ENCODE results near the gene C1S. TPM values are rescaled to one million over a fixed set of nuclear protein-coding genes. Genes with fewer than 3 reads are reported as not detected.

Gene C1S
- total RNA-seq, 2 donors from 2014 or later: 13.4 to 14.3 TPM

DNA sequence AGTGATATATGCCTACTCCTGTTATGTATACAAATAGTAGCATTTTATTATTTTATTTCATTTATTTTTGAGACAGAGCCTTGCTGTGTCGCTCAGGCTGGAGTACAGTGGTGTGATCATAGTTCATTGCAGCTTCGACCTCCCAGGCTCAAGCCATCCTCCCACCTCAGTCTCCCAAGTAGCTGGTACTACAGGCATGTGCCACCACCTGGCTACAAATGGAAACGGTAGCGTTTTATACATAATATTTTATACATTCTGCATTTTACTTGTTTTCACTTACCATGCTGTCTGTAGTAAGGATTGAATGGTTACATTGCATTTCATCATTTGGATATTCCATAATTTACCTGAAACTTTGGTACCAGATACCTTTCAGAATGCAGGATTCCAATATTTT lies 17.6 kb downstream of the C1S start:
- WGBS, 2 experiments (ENCODE audit: insufficient coverage in 1 of 2, insufficient read length in 1 of 2): 90 to 93% methylated on average over 2 to 4 of the region's 4 CpGs

DNA sequence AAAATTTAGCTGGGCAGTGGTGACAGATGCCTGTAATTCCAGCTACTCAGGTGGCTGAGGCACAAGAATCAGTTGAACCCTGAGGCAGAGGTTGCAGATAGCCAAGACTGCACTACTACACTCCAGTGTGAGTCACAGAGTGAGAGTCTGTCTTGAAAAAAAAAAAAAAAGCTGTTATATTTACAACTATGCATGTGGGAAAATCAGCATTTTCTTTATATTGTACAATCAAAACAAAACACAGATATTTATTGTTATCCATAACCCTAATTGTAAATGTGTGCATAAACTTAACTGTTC lies 19.3 kb downstream of the C1S start:
- H3K9me3 ChIP-seq (ENCODE audit: control insufficient read depth, low read length): peaks cover 4% of the 10 kb centered on the region
- H3K4me3 Mint-ChIP-seq: no peak overlapping the region
- peaks cover 5% of the 10 kb centered on the region for H3K9me3 Mint-ChIP-seq
- peaks cover 5% of the 10 kb centered on the region for H3K36me3 Mint-ChIP-seq (ENCODE audit: low read depth)
- H3K36me3 ChIP-seq (ENCODE audit: control insufficient read depth, insufficient read depth, low read length): no peaks in the 10 kb centered on the region
- H3K4me1 ChIP-seq (ENCODE audit: control insufficient read depth, insufficient read depth, low read length): no peaks in the 10 kb centered on the region
- no peak overlapping the region for H3K27ac ChIP-seq (ENCODE audit: low read depth, low read length)
- H3K27ac Mint-ChIP-seq: no peak overlapping the region
- no peak for DNase-seq
- H3K4me3 ChIP-seq (ENCODE audit: low read length): no peak overlapping the region
- H3K27me3 Mint-ChIP-seq (ENCODE audit: insufficient read depth): peaks cover 8% of the 10 kb centered on the region
- no peak for TF ChIP-seq CTCF (conservative IDR thresholded peaks at IDR 0.05)
- H3K9ac ChIP-seq (ENCODE audit: extremely low read depth, low read length, poor library complexity, severe bottlenecking): no peak overlapping the region
- no peaks in the 10 kb centered on the region for H3K27me3 ChIP-seq (ENCODE audit: control insufficient read depth, insufficient read depth, low read length, poor library complexity, severe bottlenecking)
- no peaks in the 10 kb centered on the region for H3K4me1 Mint-ChIP-seq

More for the DNA sequence above, 17.6 kb downstream of the C1S start:
- no peaks in the 10 kb centered on the region for H3K36me3 ChIP-seq (ENCODE audit: control insufficient read depth, insufficient read depth, low read length)
- H3K9me3 ChIP-seq (ENCODE audit: control insufficient read depth, low read length): no peaks in the 10 kb centered on the region
- Mint-ChIP-seq H3K9me3 (peaks cover 2% of the 10 kb centered on the region), H3K27me3 (ENCODE audit: insufficient read depth) (peaks cover 8% of the 10 kb centered on the region), H3K4me1 (peaks cover 6% of the 10 kb centered on the region), H3K27ac (no peak overlapping the region), H3K36me3 (ENCODE audit: low read depth) (peaks cover 2% of the 10 kb centered on the region), H3K4me3 (no peak overlapping the region)
- H3K27ac ChIP-seq (ENCODE audit: low read depth, low read length): no peak overlapping the region
- no peak overlapping the region for H3K4me3 ChIP-seq (ENCODE audit: low read length)
- H3K27me3 ChIP-seq (ENCODE audit: control insufficient read depth, insufficient read depth, low read length, poor library complexity, severe bottlenecking): no peaks in the 10 kb centered on the region
- TF ChIP-seq CTCF (conservative IDR thresholded peaks at IDR 0.05): peak; percentile 53
- no peak overlapping the region for H3K9ac ChIP-seq (ENCODE audit: extremely low read depth, low read length, poor library complexity, severe bottlenecking)
- peaks cover 5% of the 10 kb centered on the region for H3K4me1 ChIP-seq (ENCODE audit: control insufficient read depth, insufficient read depth, low read length)
- no peak for DNase-seq

DNA sequence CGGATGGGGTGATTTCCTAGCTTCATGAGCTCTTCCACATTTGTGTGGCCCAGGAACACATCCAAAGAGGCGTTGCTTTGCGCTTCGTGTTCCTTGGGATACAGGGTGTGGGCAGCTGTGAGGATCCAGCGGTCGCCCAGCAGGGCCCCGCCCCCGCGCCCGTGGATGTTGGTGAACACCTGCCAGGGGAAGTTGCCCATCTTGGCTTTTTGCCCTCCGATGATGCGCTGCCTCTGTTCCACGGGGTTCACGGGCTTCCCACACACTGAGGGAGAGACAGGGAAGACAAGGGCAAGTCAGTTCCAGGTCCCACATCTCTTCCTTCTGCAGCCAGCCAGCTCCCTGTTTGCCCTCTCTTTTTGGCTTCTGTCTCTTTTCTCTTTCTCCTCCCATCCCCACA lies 20.5 kb downstream of the C1S start:
- Mint-ChIP-seq H3K27me3 (ENCODE audit: insufficient read depth) (peaks cover 2% of the 10 kb centered on the region), H3K4me3 (no peak overlapping the region), H3K27ac (no peak overlapping the region), H3K36me3 (ENCODE audit: low read depth) (peaks cover 5% of the 10 kb centered on the region), H3K4me1 (no peaks in the 10 kb centered on the region), H3K9me3 (peaks cover 5% of the 10 kb centered on the region)
- Histone ChIP-seq H3K9me3 (ENCODE audit: control insufficient read depth, low read length) (peaks cover 5% of the 10 kb centered on the region), H3K9ac (ENCODE audit: extremely low read depth, low read length, poor library complexity, severe bottlenecking) (no peak overlapping the region), H3K27me3 (ENCODE audit: control insufficient read depth, insufficient read depth, low read length, poor library complexity, severe bottlenecking) (no peaks in the 10 kb centered on the region), H3K4me1 (ENCODE audit: control insufficient read depth, insufficient read depth, low read length) (no peaks in the 10 kb centered on the region), H3K36me3 (ENCODE audit: control insufficient read depth, insufficient read depth, low read length) (no peaks in the 10 kb centered on the region), H3K27ac (ENCODE audit: low read depth, low read length) (no peak overlapping the region), H3K4me3 (ENCODE audit: low read length) (no peak overlapping the region)
- DNase-seq: no peak
- TF ChIP-seq CTCF (conservative IDR thresholded peaks at IDR 0.05): no peak
- 94% methylated on average over 14 of the region's 14 CpGs for WGBS, 2 experiments (ENCODE audit: insufficient coverage in 1 of 2, insufficient read length in 1 of 2)

Data from endodermal cell (in vitro differentiated cells).